ENCODE measurements around the gene SCARB2.

DNA sequence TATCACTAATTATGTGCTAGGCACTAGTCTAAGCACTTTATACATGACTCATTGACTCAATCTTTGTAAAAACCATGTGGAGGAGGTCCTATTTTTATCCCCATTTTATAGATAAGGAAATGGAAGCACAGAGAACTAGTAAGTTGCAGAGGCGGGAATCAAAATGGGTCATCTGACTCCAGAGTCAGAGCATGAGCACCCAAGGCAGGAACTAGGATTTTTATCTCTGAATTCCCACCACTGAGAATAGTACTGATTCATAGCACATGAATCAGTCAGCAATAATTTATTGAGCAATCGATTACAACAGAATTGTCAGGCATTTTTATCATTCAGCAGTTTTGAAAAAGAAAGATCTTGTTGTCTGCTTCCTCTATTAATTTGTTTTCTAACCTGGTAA lies 19.3 kb downstream of the SCARB2 start:
- TF ChIP-seq POLR2A (IDR thresholded peaks at IDR 0.05) (no peak), CTCF (IDR thresholded peaks at IDR 0.05) (peak in 1 of 7 experiments; percentile 5)
